DND-41 (cell line): Measurements from ENCODE around the gene PTPN3.

Experiments used
- CTCF ChIP-seq: IDR thresholded peaks from 2 replicates; pipeline ENCODE4 v1.5.1; 2012; ENCODE audit warnings: borderline replicate concordance, low read length, moderate library complexity, mild to moderate bottlenecking; ENCODE audit not compliant: poor library complexity, severe bottlenecking; ENCODE audit errors: extremely low read depth
- EZH2 ChIP-seq: IDR thresholded peaks from 3 replicates; pipeline ENCODE4 v1.6.1; 2012; ENCODE audit warnings: borderline replicate concordance, low read depth, mild to moderate bottlenecking, moderate library complexity, low read length, inconsistent platforms; ENCODE audit not compliant: severe bottlenecking

DNA sequence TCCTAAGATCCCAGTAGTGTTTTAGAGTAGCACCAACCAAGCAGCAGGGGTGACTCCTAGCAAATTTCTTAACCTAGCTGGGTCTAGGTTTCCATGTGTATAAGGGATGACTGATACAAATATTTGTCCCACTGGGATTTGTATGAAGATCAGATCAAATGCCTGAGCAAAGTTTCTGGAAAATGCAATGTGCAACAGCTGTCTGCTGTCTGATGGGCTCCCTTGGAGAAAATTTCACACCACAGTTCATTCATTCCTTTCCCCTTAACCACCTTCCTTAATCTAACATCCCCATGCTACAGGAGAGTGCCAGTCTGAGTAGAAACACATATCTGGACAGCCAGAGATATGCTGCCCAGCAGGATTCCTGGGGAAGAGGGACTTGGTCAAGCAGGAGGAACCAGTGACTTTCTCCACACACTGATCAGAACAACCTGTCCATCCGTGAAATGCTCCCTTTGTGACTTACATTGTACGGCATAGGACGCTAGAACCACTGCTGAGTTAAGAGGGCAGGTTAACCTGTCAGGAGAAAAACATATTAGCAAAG is 53.3 kb downstream of the PTPN3 start:
- TF ChIP-seq CTCF (no peak), EZH2 (no peak)
